ENCODE data around the gene CNNM2. TPM values are rescaled to one million over a fixed set of nuclear protein-coding genes. Genes with fewer than 3 reads are reported as not detected.
A peak's percentile ranks its signal among the peaks of the same experiment; 100 is the strongest.
"Not testable (repeated sequence)": the region's sequence is repeated elsewhere in the genome, so short reads cannot be mapped to it uniquely, and the experiment has no call there.

CNNM2 gene
- total RNA-seq, 1 donor from 2014 or later: 14.3 TPM

- Mint-ChIP-seq H3K36me3 (ENCODE audit: unreplicated experiment) (no peaks in the 10 kb centered on the region), H3K4me3 (ENCODE audit: unreplicated experiment) (peak overlapping the region; percentile 9), H3K27me3 (ENCODE audit: unreplicated experiment) (peaks cover 3% of the 10 kb centered on the region), H3K27ac (ENCODE audit: unreplicated experiment) (peak overlapping the region; percentile 15), H3K9me3 (ENCODE audit: unreplicated experiment) (peaks cover 5% of the 10 kb centered on the region), H3K4me1 (ENCODE audit: low read depth, unreplicated experiment) (peaks cover 9% of the 10 kb centered on the region)
- DNase-seq: no peak
- TF ChIP-seq CTCF (IDR thresholded peaks at IDR 0.05; ENCODE audit: partially characterized antibody, unreplicated experiment): no peak
Measured at GRCh38 chr10:103066141-103067098, 148.3 kb downstream of the CNNM2 start.

- H3K36me3 Mint-ChIP-seq (ENCODE audit: unreplicated experiment); H3K4me3 Mint-ChIP-seq (ENCODE audit: unreplicated experiment); H3K27me3 Mint-ChIP-seq (ENCODE audit: unreplicated experiment); H3K27ac Mint-ChIP-seq (ENCODE audit: unreplicated experiment); DNase-seq; H3K9me3 Mint-ChIP-seq (ENCODE audit: unreplicated experiment); H3K4me1 Mint-ChIP-seq (ENCODE audit: low read depth, unreplicated experiment): not testable (repeated sequence)
Measured at GRCh38 chr10:103067099-103067477, 149.0 kb downstream of the CNNM2 start.

DNA sequence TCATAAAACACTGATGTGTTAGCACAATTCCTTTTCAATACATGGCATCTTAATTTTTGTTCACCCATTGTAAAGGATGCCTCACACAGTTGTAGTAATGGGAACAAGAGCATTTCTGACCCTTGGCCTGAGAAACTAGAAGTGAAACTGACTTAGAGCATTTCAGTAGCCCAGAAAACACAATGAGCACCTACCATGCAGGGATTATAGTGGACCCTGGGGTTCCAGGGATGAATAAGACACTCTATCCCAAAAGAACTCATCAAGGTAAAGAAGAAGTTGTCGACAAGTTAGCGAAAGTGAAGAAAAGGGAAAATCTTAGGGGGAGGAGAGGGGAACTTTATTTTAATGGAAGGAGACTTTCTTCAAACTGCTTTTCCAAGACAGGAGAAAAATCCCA is 149.4 kb downstream of the CNNM2 start:
- peaks cover 9% of the 10 kb centered on the region for H3K4me1 Mint-ChIP-seq (ENCODE audit: low read depth, unreplicated experiment)
- H3K4me3 Mint-ChIP-seq (ENCODE audit: unreplicated experiment): no peak overlapping the region
- H3K36me3 Mint-ChIP-seq (ENCODE audit: unreplicated experiment): no peaks in the 10 kb centered on the region
- H3K9me3 Mint-ChIP-seq (ENCODE audit: unreplicated experiment): peaks cover 5% of the 10 kb centered on the region
- H3K27me3 Mint-ChIP-seq (ENCODE audit: unreplicated experiment): peaks cover 5% of the 10 kb centered on the region
- DNase-seq: no peak
- H3K27ac Mint-ChIP-seq (ENCODE audit: unreplicated experiment): no peak overlapping the region
- no peak for TF ChIP-seq CTCF (IDR thresholded peaks at IDR 0.05; ENCODE audit: partially characterized antibody, unreplicated experiment)

DNA sequence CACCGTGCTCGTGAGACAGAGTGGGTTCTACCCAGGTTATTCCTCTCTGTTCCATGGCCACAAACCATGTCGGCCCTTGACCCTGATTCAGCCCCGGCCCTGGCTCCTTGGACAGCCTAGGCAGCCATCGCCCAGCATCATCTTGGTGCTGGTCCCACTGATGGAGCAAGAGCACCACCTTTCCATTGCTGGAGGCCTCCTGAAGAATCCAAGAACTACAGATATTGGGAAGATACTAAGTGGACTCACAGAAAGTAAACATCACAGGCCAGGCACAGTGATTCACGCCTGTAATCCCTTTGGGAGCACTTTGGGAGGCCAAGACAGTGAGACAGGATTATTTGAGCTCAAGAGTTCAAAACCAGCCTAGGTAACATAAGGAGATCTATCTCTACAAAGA is 149.9 kb downstream of the CNNM2 start:
- peaks cover 5% of the 10 kb centered on the region for H3K27me3 Mint-ChIP-seq (ENCODE audit: unreplicated experiment)
- H3K4me3 Mint-ChIP-seq (ENCODE audit: unreplicated experiment): no peak overlapping the region
- no peak for DNase-seq
- H3K9me3 Mint-ChIP-seq (ENCODE audit: unreplicated experiment): peaks cover 5% of the 10 kb centered on the region
- H3K36me3 Mint-ChIP-seq (ENCODE audit: unreplicated experiment): no peaks in the 10 kb centered on the region
- peaks cover 9% of the 10 kb centered on the region for H3K4me1 Mint-ChIP-seq (ENCODE audit: low read depth, unreplicated experiment)
- no peak overlapping the region for H3K27ac Mint-ChIP-seq (ENCODE audit: unreplicated experiment)
- no peak for TF ChIP-seq CTCF (IDR thresholded peaks at IDR 0.05; ENCODE audit: partially characterized antibody, unreplicated experiment)

DNA sequence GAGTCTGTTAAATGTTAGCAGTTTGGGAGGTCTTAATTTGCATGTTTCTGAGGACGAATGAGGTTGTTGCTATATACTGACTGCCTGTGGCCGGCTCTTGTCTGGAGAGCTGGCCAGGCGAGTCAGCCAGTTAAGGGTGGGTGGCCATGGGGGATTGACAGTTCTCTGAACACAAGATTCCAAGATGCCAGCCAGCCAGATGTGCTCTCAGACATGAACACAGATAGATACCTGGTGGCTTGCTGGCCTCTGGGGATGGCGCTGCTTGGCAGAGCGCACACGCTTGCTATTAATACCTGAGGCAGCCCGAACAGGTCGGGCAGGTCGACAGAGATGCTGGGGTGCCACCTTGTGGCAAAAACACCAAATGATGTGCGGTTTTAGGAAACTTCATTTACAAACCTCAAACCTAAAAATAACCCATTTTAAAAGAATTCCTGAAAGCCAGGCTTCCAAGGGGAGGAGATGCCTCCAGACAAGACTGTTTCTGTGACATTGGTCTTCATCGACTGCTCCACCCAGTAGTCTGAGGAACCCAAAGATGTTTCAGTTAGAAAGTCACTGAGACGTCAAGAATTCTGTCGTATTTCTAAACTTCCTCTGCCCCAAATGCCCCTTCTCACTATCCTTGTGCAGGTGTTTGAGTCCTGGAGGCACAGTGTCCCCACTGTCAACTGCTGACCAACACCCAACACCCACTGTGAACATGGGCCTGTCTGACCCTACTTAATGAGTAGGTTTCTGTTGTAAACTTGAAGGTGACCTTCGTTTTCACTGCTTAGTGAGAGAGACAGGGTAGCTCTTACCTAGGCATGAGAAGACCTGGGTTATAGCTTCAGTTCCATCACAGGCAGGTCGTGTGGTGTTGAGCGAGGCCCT is 151.6 kb downstream of the CNNM2 start:
- H3K36me3 Mint-ChIP-seq (ENCODE audit: unreplicated experiment): no peaks in the 10 kb centered on the region
- H3K27me3 Mint-ChIP-seq (ENCODE audit: unreplicated experiment): peaks cover 5% of the 10 kb centered on the region
- peak; percentile 70 for DNase-seq
- H3K27ac Mint-ChIP-seq (ENCODE audit: unreplicated experiment): no peak overlapping the region
- TF ChIP-seq CTCF (IDR thresholded peaks at IDR 0.05; ENCODE audit: partially characterized antibody, unreplicated experiment): peak; percentile 57
- peaks cover 5% of the 10 kb centered on the region for H3K9me3 Mint-ChIP-seq (ENCODE audit: unreplicated experiment)
- H3K4me1 Mint-ChIP-seq (ENCODE audit: low read depth, unreplicated experiment): peaks cover 9% of the 10 kb centered on the region
- H3K4me3 Mint-ChIP-seq (ENCODE audit: unreplicated experiment): no peak overlapping the region

Measured in glutamatergic neuron (in vitro differentiated cells).